ENCODE data around the gene SH2D5.

Gene SH2D5

GRCh38 chr1:20767271-20767670 lies 34.8 kb upstream of the SH2D5 start:
- Histone ChIP-seq H4K20me1 (ENCODE audit: insufficient read depth) (no peaks in the 10 kb centered on the region), H2AFZ (ENCODE audit: low read depth) (no peak overlapping the region), H3K4me2 (no peak overlapping the region), H3K36me3 (ENCODE audit: insufficient read depth) (peaks cover 24% of the 10 kb centered on the region; the same call in 1 of the 2 replicates), H3K27me3 (ENCODE audit: insufficient read depth, low read depth) (no peaks in the 10 kb centered on the region), H3K4me1 (ENCODE audit: low read depth, poor library complexity, severe bottlenecking) (peaks cover 8% of the 10 kb centered on the region), H3K9ac (no peak overlapping the region), H3K27ac (peak overlapping the region; percentile 9; the same call in 1 of the 2 replicates), H3K79me2 (ENCODE audit: insufficient read depth, low read depth) (no peaks in the 10 kb centered on the region), H3K4me3 (IDR thresholded peaks at IDR 0.05; ENCODE audit: insufficient read depth, low read depth, low read length) (no peak overlapping the region)
- TF ChIP-seq CTCF (conservative IDR thresholded peaks at IDR 0.05; ENCODE audit: low read depth, low read length): no peak

GRCh38 chr1:20763417-20763816 lies 30.9 kb upstream of the SH2D5 start:
- H3K79me2 ChIP-seq (ENCODE audit: insufficient read depth, low read depth): no peaks in the 10 kb centered on the region; the same call in 1 of the 2 replicates
- no peak overlapping the region for H2AFZ ChIP-seq (ENCODE audit: low read depth)
- H3K9ac ChIP-seq: no peak overlapping the region
- no peaks in the 10 kb centered on the region for H3K27me3 ChIP-seq (ENCODE audit: insufficient read depth, low read depth)
- H3K4me2 ChIP-seq: no peak overlapping the region
- H3K4me3 ChIP-seq (IDR thresholded peaks at IDR 0.05; ENCODE audit: insufficient read depth, low read depth, low read length): no peak overlapping the region
- peaks cover 30% of the 10 kb centered on the region; the same call in 1 of the 2 replicates for H3K36me3 ChIP-seq (ENCODE audit: insufficient read depth)
- H4K20me1 ChIP-seq (ENCODE audit: insufficient read depth): no peaks in the 10 kb centered on the region
- H3K27ac ChIP-seq: no peak overlapping the region
- peaks cover 8% of the 10 kb centered on the region for H3K4me1 ChIP-seq (ENCODE audit: low read depth, poor library complexity, severe bottlenecking)
- no peak for TF ChIP-seq CTCF (conservative IDR thresholded peaks at IDR 0.05; ENCODE audit: low read depth, low read length)

GRCh38 chr1:20760322-20760721 lies 27.8 kb upstream of the SH2D5 start:
- H3K9ac ChIP-seq: no peak overlapping the region
- no peak overlapping the region for H3K27ac ChIP-seq
- no peaks in the 10 kb centered on the region for H4K20me1 ChIP-seq (ENCODE audit: insufficient read depth)
- TF ChIP-seq CTCF (conservative IDR thresholded peaks at IDR 0.05; ENCODE audit: low read depth, low read length): no peak
- H3K4me3 ChIP-seq (IDR thresholded peaks at IDR 0.05; ENCODE audit: insufficient read depth, low read depth, low read length): no peak overlapping the region
- H2AFZ ChIP-seq (ENCODE audit: low read depth): no peak overlapping the region
- no peaks in the 10 kb centered on the region; the same call in 1 of the 2 replicates for H3K79me2 ChIP-seq (ENCODE audit: insufficient read depth, low read depth)
- no peak overlapping the region for H3K4me2 ChIP-seq
- H3K36me3 ChIP-seq (ENCODE audit: insufficient read depth): peaks cover 30% of the 10 kb centered on the region; the same call in 1 of the 2 replicates
- H3K4me1 ChIP-seq (ENCODE audit: low read depth, poor library complexity, severe bottlenecking): peaks cover 5% of the 10 kb centered on the region
- no peaks in the 10 kb centered on the region for H3K27me3 ChIP-seq (ENCODE audit: insufficient read depth, low read depth)

GRCh38 chr1:20753589-20753988 lies 21.1 kb upstream of the SH2D5 start:
- Histone ChIP-seq H3K36me3 (ENCODE audit: insufficient read depth) (no peaks in the 10 kb centered on the region; the same call in 1 of the 2 replicates), H3K9ac (no peak overlapping the region), H3K79me2 (ENCODE audit: insufficient read depth, low read depth) (no peaks in the 10 kb centered on the region), H3K4me3 (IDR thresholded peaks at IDR 0.05; ENCODE audit: insufficient read depth, low read depth, low read length) (no peak overlapping the region), H3K4me2 (peak overlapping the region; percentile 15; the same call in 1 of the 2 replicates), H3K27ac (peak overlapping the region; percentile 15; the same call in 1 of the 2 replicates), H4K20me1 (ENCODE audit: insufficient read depth) (0 out of 2 replicates have a peak, but pooled peaks cover 7% of the 10 kb centered on the region), H3K27me3 (ENCODE audit: insufficient read depth, low read depth) (no peaks in the 10 kb centered on the region), H2AFZ (ENCODE audit: low read depth) (no peak overlapping the region), H3K4me1 (ENCODE audit: low read depth, poor library complexity, severe bottlenecking) (peaks cover 26% of the 10 kb centered on the region)
- TF ChIP-seq CTCF (conservative IDR thresholded peaks at IDR 0.05; ENCODE audit: low read depth, low read length): no peak

Data from KMS-11 (cell line).